Measurements from ENCODE around the gene TGFBR3L.
A peak's percentile ranks its signal among the peaks of the same experiment; 100 is the strongest.

Gene TGFBR3L

GRCh38 chr19:7869453-7869909 is 45.1 kb upstream of the TGFBR3L start:
- peak overlapping the region; percentile 39 for H3K4me3 ChIP-seq (ENCODE audit: low read length)
- TF ChIP-seq, protein P1, sequence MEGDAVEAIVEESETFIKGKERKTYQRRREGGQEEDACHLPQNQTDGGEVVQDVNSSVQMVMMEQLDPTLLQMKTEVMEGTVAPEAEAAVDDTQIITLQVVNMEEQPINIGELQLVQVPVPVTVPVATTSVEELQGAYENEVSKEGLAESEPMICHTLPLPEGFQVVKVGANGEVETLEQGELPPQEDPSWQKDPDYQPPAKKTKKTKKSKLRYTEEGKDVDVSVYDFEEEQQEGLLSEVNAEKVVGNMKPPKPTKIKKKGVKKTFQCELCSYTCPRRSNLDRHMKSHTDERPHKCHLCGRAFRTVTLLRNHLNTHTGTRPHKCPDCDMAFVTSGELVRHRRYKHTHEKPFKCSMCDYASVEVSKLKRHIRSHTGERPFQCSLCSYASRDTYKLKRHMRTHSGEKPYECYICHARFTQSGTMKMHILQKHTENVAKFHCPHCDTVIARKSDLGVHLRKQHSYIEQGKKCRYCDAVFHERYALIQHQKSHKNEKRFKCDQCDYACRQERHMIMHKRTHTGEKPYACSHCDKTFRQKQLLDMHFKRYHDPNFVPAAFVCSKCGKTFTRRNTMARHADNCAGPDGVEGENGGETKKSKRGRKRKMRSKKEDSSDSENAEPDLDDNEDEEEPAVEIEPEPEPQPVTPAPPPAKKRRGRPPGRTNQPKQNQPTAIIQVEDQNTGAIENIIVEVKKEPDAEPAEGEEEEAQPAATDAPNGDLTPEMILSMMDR (IDR thresholded peaks at IDR 0.05; ENCODE audit: insufficient read depth, low read depth, low read length, missing control alignments), result no peak
- DNase-seq (ENCODE audit: low read depth), result peak; percentile 85

DNA sequence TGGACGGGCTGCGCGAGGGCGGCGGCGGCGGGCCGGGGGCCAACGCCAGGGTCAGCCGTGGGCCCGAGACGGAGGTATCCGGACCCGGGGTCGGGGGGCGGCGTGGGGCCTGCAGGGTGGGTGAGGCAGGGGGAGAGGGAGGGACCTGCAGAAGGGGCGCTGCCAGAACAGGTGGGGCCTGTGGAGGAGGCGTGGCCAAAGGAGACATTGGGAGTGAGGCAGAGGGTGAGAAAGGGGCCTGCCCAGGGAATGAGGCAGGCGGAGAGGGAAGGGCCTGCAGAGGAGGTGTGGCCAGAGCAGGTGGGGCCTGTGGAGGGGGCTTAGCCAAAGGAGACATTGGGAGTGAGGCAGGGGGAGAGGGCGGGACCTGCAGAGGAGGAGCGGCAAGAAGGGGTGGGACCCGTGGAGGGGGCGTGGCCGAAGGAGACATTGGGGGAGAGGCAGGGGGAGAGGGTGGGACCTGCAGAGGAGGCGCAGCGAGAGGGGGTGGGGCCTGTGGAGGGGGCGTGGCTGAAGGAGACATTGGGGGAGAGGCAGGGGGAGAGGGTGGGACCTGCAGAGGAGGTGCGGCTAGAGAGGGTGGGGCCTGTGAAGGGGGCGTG is 44.6 kb upstream of the TGFBR3L start:
- H3K4me3 ChIP-seq (ENCODE audit: low read length), result peak overlapping the region; percentile 10
- DNase-seq (ENCODE audit: low read depth), result peak; percentile 59
- TF ChIP-seq, protein P1 (IDR thresholded peaks at IDR 0.05; ENCODE audit: insufficient read depth, low read depth, low read length, missing control alignments), result no peak

DNA sequence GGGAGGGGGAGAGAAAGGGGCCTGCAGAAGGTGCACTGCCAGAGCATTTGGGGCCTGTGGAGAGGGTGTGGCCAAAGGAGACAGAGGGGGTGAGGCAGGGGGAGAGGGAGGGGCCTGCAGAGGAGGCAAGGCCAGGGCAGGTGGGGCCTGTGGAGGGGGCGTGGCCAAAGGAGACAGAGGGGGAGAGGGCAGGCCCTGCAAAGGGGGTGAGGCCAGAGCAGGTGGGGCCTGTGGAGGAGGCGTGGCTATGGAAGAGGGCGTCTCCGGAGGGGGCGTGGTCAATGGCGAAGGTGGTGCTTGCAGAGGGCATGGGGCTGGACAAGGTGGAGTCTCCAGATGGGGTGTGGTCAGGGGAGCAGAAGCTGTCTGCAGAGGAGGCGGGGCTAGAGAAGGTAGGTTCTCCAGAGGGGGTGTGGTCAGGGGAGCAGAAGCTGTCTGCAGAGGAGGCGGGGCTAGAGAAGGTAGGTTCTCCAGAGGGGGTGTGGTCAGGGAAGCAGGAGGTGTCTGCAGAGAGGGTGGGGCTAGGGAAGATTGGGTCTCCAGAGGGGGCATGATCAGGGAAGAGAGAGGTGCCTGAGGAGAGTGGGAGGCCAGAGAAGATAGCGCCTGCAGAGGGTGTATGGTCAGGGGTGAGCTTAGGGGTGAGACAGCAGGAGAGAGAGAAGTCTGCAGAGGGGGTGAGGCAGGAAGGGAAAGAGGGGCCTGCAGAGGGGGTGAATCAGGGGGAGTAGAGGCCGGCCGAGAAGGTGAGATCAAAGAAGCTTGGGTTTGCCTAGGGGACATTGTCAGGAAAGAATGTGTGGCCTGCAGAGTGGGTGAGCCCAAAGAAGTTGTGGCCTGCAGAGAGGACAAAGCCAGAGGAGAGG is 43.8 kb upstream of the TGFBR3L start:
- peak; percentile 76 for DNase-seq (ENCODE audit: low read depth)
- no peak overlapping the region for H3K4me3 ChIP-seq (ENCODE audit: low read length)
- TF ChIP-seq, protein P1 (IDR thresholded peaks at IDR 0.05; ENCODE audit: insufficient read depth, low read depth, low read length, missing control alignments), result no peak

- peak overlapping the region; percentile 34 for H3K4me3 ChIP-seq (ENCODE audit: low read length)
- TF ChIP-seq, protein P1 (IDR thresholded peaks at IDR 0.05; ENCODE audit: insufficient read depth, low read depth, low read length, missing control alignments), result no peak
- DNase-seq (ENCODE audit: low read depth), result peak; percentile 97
Measured at GRCh38 chr19:7871437-7872305, 43.0 kb upstream of the TGFBR3L start.

DNA sequence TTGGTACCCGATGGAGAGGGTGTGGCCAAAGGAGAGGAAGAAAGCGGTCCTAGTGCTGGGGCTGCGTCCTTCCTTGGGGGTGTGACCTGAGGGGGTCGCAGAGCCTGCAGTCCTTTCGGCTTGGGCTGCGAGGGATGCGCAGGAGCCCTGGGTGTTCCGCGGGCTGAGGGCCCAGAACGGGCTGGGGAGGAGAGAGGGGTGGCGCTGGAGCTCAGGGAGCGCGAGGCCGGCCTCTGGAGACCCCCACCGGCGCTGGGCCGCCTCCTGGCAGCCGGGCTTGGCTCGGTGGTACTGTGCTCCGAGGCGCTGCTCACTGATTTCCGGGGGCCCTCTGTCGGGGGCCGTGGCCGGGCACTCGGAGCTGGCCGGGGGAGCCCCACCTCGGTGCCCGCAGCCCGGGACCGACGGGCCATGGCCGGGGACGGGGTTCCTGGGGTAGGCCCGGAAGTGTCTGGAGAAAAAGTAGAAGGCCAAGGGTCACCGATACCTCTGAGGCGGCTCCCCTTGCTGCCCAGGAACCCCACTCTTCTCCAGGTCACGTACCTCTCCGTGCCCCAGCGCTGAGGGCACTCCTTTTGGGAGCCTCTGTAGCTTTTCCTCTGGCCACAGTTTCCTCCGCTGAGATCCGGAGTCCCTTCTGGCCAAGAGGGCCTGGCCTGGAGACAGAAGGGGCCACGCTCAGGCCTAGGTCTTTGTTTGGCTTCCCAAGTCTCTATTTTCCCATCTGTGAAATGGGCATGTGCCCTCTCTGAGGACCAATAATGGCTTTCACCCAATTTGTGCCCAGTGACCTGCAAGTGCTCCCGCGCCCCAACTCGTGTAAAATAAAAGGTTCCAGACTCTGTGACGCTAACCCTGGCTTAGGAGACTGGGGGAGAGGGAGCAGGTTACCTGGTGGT is 42.1 kb upstream of the TGFBR3L start:
- H3K4me3 ChIP-seq (ENCODE audit: low read length), result no peak overlapping the region
- no peak for DNase-seq (ENCODE audit: low read depth)
- TF ChIP-seq, protein P1 (IDR thresholded peaks at IDR 0.05; ENCODE audit: insufficient read depth, low read depth, low read length, missing control alignments), result no peak
